GM23338 (cell line): ENCODE measurements around the gene HMHB1. TPM values are rescaled to one million over a fixed set of nuclear protein-coding genes. Genes with fewer than 3 reads are reported as not detected.

ENCODE experiments used
- ATAC-seq: fragments of 200-7000 bp; cut with Tn5 transposase; 3 replicates; pipeline ENCODE4 v1.9.1; 2020
- DNase-seq: peaks from one replicate; pipeline ENCODE4 v3.0.0-alpha.2; 2015; ENCODE audit warnings: low spot score
- H2AFZ ChIP-seq: fragments of 200-600 bp; sonication (generic); 2 replicates; pipeline ENCODE4 v1.8.0; 2016; ENCODE audit warnings: antibody characterized with exemption, mild to moderate bottlenecking, moderate library complexity
- H3F3A ChIP-seq: fragments of 200-600 bp; sonication (generic); replicated peaks from 2 replicates; pipeline ENCODE4 v1.8.0; 2017; ENCODE audit warnings: antibody characterized with exemption, mixed run types, low read depth
- H3K27ac ChIP-seq: fragments of 200-600 bp; sonication (generic); 2 replicates; pipeline ENCODE4 v1.6.1; 2016; ENCODE audit warnings: low read depth
- H3K27me3 ChIP-seq: fragments of 200-600 bp; sonication (generic); 2 replicates; pipeline ENCODE4 v1.8.0; 2016; ENCODE audit warnings: mild to moderate bottlenecking, mixed run types, moderate library complexity; ENCODE audit not compliant: insufficient read depth
- H3K36me3 ChIP-seq: fragments of 200-600 bp; sonication (generic); 2 replicates; pipeline ENCODE4 v1.8.0; 2016; ENCODE audit warnings: mild to moderate bottlenecking; ENCODE audit not compliant: insufficient read depth
- H3K4me1 ChIP-seq: fragments of 200-600 bp; sonication (generic); 2 replicates; pipeline ENCODE4 v1.8.0; 2016; ENCODE audit warnings: mild to moderate bottlenecking, moderate library complexity; ENCODE audit not compliant: insufficient read depth
- H3K4me2 ChIP-seq: fragments of 200-600 bp; sonication (generic); 2 replicates; pipeline ENCODE4 v1.7.1; 2017; ENCODE audit warnings: mixed run types
- H3K4me3 ChIP-seq: fragments of 200-600 bp; sonication (generic); 2 replicates; pipeline ENCODE4 v1.6.1; 2016; ENCODE audit warnings: mixed run types
- H3K79me2 ChIP-seq: fragments of 200-600 bp; sonication (generic); replicated peaks from 2 replicates; pipeline ENCODE4 v1.8.0; 2017; ENCODE audit warnings: mild to moderate bottlenecking; ENCODE audit not compliant: insufficient read depth
- H3K9me2 ChIP-seq: fragments of 200-600 bp; sonication (generic); 2 replicates; pipeline ENCODE4 v1.8.0; 2017; ENCODE audit not compliant: insufficient read depth
- H4K20me1 ChIP-seq: fragments of 200-600 bp; sonication (generic); replicated peaks from 2 replicates; pipeline ENCODE4 v1.8.0; 2017; ENCODE audit warnings: mild to moderate bottlenecking; ENCODE audit not compliant: insufficient read depth
- H3K27ac Mint-ChIP-seq: 2 replicates; pipeline ENCODE4 v1.8.0; 2020; ENCODE audit warnings: inconsistent platforms, mild to moderate bottlenecking, moderate library complexity, mixed read lengths
- H3K27me3 Mint-ChIP-seq: 3 replicates; pipeline ENCODE4 v1.8.0; 2022; ENCODE audit warnings: low read depth, mild to moderate bottlenecking, moderate library complexity, mixed read lengths, inconsistent platforms; ENCODE audit not compliant: insufficient read depth, poor library complexity
- H3K36me3 Mint-ChIP-seq: 3 replicates; pipeline ENCODE4 v1.8.0; 2021; ENCODE audit warnings: low read depth, mild to moderate bottlenecking, inconsistent platforms, moderate library complexity, mixed read lengths
- H3K4me1 Mint-ChIP-seq: 3 replicates; pipeline ENCODE4 v1.8.0; 2020; ENCODE audit warnings: mild to moderate bottlenecking, inconsistent platforms, mixed read lengths
- H3K4me3 Mint-ChIP-seq: 3 replicates; pipeline ENCODE4 v1.8.0; 2021; ENCODE audit warnings: moderate library complexity, mild to moderate bottlenecking, inconsistent platforms, mixed read lengths
- H3K9me3 Mint-ChIP-seq: 3 replicates; pipeline ENCODE4 v1.8.0; 2020; ENCODE audit warnings: moderate library complexity, mild to moderate bottlenecking, inconsistent platforms, mixed read lengths
- CREB1 ChIP-seq: fragments of 250-450 bp; sonication (Bioruptor Pico); IDR thresholded peaks from 2 replicates; pipeline ENCODE4 v1.5.0; 2020; ENCODE audit warnings: low read depth, mild to moderate bottlenecking, moderate library complexity
- EZH2 ChIP-seq: fragments of 200-600 bp; sonication (generic); IDR thresholded peaks from one replicate; pipeline ENCODE4 v1.8.0; 2017; ENCODE audit warnings: antibody characterized with exemption, mild to moderate bottlenecking, low read depth; ENCODE audit not compliant: unreplicated experiment
- EZH2phosphoT487 ChIP-seq: fragments of 200-600 bp; sonication (generic); IDR thresholded peaks from one replicate; pipeline ENCODE4 v1.8.1; 2018; ENCODE audit warnings: antibody characterized with exemption; ENCODE audit not compliant: unreplicated experiment
- JUNB ChIP-seq: IDR thresholded peaks from one replicate; pipeline ENCODE4 v1.6.1; 2016; ENCODE audit warnings: antibody characterized with exemption; ENCODE audit not compliant: unreplicated experiment
- NANOG ChIP-seq: IDR thresholded peaks from 2 replicates; pipeline ENCODE4 v1.6.1; 2016; ENCODE audit warnings: antibody characterized with exemption, borderline replicate concordance
- POLR2AphosphoS5 ChIP-seq: IDR thresholded peaks from 2 replicates; pipeline ENCODE4 v1.6.1; 2016; ENCODE audit warnings: antibody characterized with exemption, low read depth
- STAT1 ChIP-seq: IDR thresholded peaks from one replicate; pipeline ENCODE4 v1.6.1; 2016; ENCODE audit warnings: antibody characterized with exemption; ENCODE audit not compliant: unreplicated experiment
- ZNF114 ChIP-seq: fragments of 250-450 bp; sonication (Bioruptor Pico); IDR thresholded peaks from 2 replicates; pipeline ENCODE4 v1.5.0; 2020; ENCODE audit warnings: mild to moderate bottlenecking, moderate library complexity
- ZNF331 ChIP-seq: fragments of 250-450 bp; sonication (Bioruptor Pico); IDR thresholded peaks from 2 replicates; pipeline ENCODE4 v1.5.0; 2020; ENCODE audit warnings: low read depth, mild to moderate bottlenecking, moderate library complexity
- ZNF462 ChIP-seq: fragments of 250-450 bp; sonication (Bioruptor Pico); IDR thresholded peaks from 2 replicates; pipeline ENCODE4 v1.5.0; 2020; ENCODE audit warnings: mild to moderate bottlenecking, moderate library complexity
- polyA plus RNA-seq: library from polyadenylated mRNA; unstranded; fragments of >200 nt; fragmentation: Nextera tagmentation; extraction: Ambion mirVana; gene quantifications from 2 replicates; pipeline ENCODE4 v1.2.1, GENCODE V29; 2016
- total RNA-seq: library from RNA; depleted of rRNA; stranded (reverse); fragments of >200 nt; shearing (Covaris generic); gene quantifications from 2 replicates; pipeline ENCODE4 v1.2.3, GENCODE V29; 2014
- TF ChIP-seq, protein P1 (sequence below), 2 experiments: fragments of 200-600 bp in 1 of 2; sonication (generic) in 1 of 2; conservative IDR thresholded peaks; 2 replicates each; pipeline versions ENCODE4 v1.5.1 to v1.6.1; 2016 to 2017; ENCODE audit warnings: antibody characterized with exemption in 2 of 2, low read depth in 2 of 2, mild to moderate bottlenecking in 2 of 2, moderate library complexity in 1 of 2
- TF ChIP-seq, protein P2 (sequence below): IDR thresholded peaks from one replicate; pipeline ENCODE4 v1.6.1; 2018; ENCODE audit warnings: antibody characterized with exemption; ENCODE audit not compliant: unreplicated experiment
- TF ChIP-seq, protein P3 (sequence below): IDR thresholded peaks from 2 replicates; pipeline ENCODE4 v1.6.1; 2016; ENCODE audit warnings: antibody characterized with exemption

Gene HMHB1
- total and polyA plus RNA-seq, 2 experiments from 2014 or later = not detected

GRCh38 chr5:143800715-143801114 lies 11.2 kb upstream of the HMHB1 start:
- no peaks in the 10 kb centered on the region for H3K9me3 Mint-ChIP-seq
- Histone ChIP-seq H2AFZ (peak overlapping the region; percentile 28; the same call in 1 of the 2 replicates), H3K27ac (no peak overlapping the region), H3K4me2 (no peak overlapping the region), H4K20me1 (no peaks in the 10 kb centered on the region), H3K79me2 (no peaks in the 10 kb centered on the region), H3K36me3 (no peaks in the 10 kb centered on the region), H3K9me2 (no peaks in the 10 kb centered on the region), H3K27me3 (no peaks in the 10 kb centered on the region), H3K4me1 (no peaks in the 10 kb centered on the region), H3K4me3 (no peak overlapping the region), H3F3A (no peaks in the 10 kb centered on the region)
- no peaks in the 10 kb centered on the region for H3K4me1 Mint-ChIP-seq
- no peak for DNase-seq
- no peak overlapping the region for H3K27ac Mint-ChIP-seq
- peaks cover 5% of the 10 kb centered on the region for H3K27me3 Mint-ChIP-seq
- no peak overlapping the region for H3K4me3 Mint-ChIP-seq
- no peak for ATAC-seq
- no peaks in the 10 kb centered on the region for H3K36me3 Mint-ChIP-seq
- TF ChIP-seq ZNF114 (CRISPR knock-in tag) (no peak), ZNF331 (no peak), CREB1 (CRISPR knock-in tag) (no peak), POLR2AphosphoS5 (no peak), EZH2 (no peak), NANOG (no peak), JUNB (no peak), EZH2phosphoT487 (no peak), STAT1 (no peak), ZNF462 (CRISPR knock-in tag) (no peak)
- TF ChIP-seq, protein P1, sequence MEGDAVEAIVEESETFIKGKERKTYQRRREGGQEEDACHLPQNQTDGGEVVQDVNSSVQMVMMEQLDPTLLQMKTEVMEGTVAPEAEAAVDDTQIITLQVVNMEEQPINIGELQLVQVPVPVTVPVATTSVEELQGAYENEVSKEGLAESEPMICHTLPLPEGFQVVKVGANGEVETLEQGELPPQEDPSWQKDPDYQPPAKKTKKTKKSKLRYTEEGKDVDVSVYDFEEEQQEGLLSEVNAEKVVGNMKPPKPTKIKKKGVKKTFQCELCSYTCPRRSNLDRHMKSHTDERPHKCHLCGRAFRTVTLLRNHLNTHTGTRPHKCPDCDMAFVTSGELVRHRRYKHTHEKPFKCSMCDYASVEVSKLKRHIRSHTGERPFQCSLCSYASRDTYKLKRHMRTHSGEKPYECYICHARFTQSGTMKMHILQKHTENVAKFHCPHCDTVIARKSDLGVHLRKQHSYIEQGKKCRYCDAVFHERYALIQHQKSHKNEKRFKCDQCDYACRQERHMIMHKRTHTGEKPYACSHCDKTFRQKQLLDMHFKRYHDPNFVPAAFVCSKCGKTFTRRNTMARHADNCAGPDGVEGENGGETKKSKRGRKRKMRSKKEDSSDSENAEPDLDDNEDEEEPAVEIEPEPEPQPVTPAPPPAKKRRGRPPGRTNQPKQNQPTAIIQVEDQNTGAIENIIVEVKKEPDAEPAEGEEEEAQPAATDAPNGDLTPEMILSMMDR (conservative IDR thresholded peaks at IDR 0.05; ENCODE audit: low read depth in 2 of 2) = no peak
- TF ChIP-seq, protein P2, sequence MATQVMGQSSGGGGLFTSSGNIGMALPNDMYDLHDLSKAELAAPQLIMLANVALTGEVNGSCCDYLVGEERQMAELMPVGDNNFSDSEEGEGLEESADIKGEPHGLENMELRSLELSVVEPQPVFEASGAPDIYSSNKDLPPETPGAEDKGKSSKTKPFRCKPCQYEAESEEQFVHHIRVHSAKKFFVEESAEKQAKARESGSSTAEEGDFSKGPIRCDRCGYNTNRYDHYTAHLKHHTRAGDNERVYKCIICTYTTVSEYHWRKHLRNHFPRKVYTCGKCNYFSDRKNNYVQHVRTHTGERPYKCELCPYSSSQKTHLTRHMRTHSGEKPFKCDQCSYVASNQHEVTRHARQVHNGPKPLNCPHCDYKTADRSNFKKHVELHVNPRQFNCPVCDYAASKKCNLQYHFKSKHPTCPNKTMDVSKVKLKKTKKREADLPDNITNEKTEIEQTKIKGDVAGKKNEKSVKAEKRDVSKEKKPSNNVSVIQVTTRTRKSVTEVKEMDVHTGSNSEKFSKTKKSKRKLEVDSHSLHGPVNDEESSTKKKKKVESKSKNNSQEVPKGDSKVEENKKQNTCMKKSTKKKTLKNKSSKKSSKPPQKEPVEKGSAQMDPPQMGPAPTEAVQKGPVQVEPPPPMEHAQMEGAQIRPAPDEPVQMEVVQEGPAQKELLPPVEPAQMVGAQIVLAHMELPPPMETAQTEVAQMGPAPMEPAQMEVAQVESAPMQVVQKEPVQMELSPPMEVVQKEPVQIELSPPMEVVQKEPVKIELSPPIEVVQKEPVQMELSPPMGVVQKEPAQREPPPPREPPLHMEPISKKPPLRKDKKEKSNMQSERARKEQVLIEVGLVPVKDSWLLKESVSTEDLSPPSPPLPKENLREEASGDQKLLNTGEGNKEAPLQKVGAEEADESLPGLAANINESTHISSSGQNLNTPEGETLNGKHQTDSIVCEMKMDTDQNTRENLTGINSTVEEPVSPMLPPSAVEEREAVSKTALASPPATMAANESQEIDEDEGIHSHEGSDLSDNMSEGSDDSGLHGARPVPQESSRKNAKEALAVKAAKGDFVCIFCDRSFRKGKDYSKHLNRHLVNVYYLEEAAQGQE = no peak
- TF ChIP-seq, protein P3, sequence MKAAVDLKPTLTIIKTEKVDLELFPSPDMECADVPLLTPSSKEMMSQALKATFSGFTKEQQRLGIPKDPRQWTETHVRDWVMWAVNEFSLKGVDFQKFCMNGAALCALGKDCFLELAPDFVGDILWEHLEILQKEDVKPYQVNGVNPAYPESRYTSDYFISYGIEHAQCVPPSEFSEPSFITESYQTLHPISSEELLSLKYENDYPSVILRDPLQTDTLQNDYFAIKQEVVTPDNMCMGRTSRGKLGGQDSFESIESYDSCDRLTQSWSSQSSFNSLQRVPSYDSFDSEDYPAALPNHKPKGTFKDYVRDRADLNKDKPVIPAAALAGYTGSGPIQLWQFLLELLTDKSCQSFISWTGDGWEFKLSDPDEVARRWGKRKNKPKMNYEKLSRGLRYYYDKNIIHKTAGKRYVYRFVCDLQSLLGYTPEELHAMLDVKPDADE = no peak
